ENCODE data around the gene IPPK.

GRCh38 chr9:92564982-92565381 is 104.9 kb downstream of the IPPK start:
- TF ChIP-seq EZH2phosphoT487 (IDR thresholded peaks at IDR 0.05; ENCODE audit: insufficient read depth, low read depth) (no peak), EZH2 (IDR thresholded peaks at IDR 0.05; ENCODE audit: insufficient read depth, poor library complexity, severe bottlenecking) (no peak)

Data from GM23248 (cell line).